Lung (tissue), 12 donors: ENCODE data around the gene SLC7A5. TPM values are rescaled to one million over a fixed set of nuclear protein-coding genes. Genes with fewer than 3 reads are reported as not detected.

Source experiments
- ATAC-seq: fragments of 200-7000 bp; cut with Tn5 transposase; one replicate; pipeline ENCODE4 v1.9.1; 2020; ENCODE audit warnings: moderate number of reproducible peaks; ENCODE audit not compliant: insufficient read depth, low FRiP score
- DNase-seq, 3 donors: peaks; one replicate each; pipeline ENCODE4 v3.0.0-alpha.2; 2013 to 2017
- H3K27ac ChIP-seq, 2 donors: one replicate each; pipeline ENCODE4 v1.5.1; 2013; ENCODE audit warnings: mild to moderate bottlenecking in 2 of 2, moderate library complexity in 2 of 2, control low read depth in 1 of 2, inconsistent platforms in 1 of 2, low read depth in 1 of 2, low read length in 1 of 2
- H3K27me3 ChIP-seq, 3 donors: one replicate each; pipeline ENCODE4 v1.5.1; 2013; ENCODE audit warnings: low read length in 2 of 3; ENCODE audit not compliant: control insufficient read depth in 3 of 3, insufficient read depth in 3 of 3
- H3K36me3 ChIP-seq, 4 donors: one replicate each; pipeline ENCODE4 v1.5.1; 2013; ENCODE audit warnings: low read length in 4 of 4, mild to moderate bottlenecking in 1 of 4, moderate library complexity in 1 of 4; ENCODE audit not compliant: control insufficient read depth in 4 of 4, insufficient read depth in 4 of 4
- H3K4me1 ChIP-seq, 5 donors: one replicate each; pipeline ENCODE4 v1.5.1; 2013; ENCODE audit warnings: low read length in 5 of 5, mild to moderate bottlenecking in 2 of 5, moderate library complexity in 1 of 5; ENCODE audit not compliant: control insufficient read depth in 5 of 5, insufficient read depth in 5 of 5
- H3K4me3 ChIP-seq: one replicate; pipeline ENCODE4 v1.5.1; 2013; ENCODE audit warnings: mild to moderate bottlenecking, control low read depth, moderate library complexity
- H3K9ac ChIP-seq, 2 donors: one replicate each; pipeline ENCODE4 v1.5.1; 2013; ENCODE audit warnings: low read length in 2 of 2, control low read depth in 1 of 2; ENCODE audit not compliant: insufficient read depth in 1 of 2
- H3K9me3 ChIP-seq, 4 donors: one replicate each; pipeline ENCODE4 v1.5.1; 2013; ENCODE audit warnings: low read length in 3 of 4, mild to moderate bottlenecking in 1 of 4, moderate library complexity in 1 of 4; ENCODE audit not compliant: control insufficient read depth in 4 of 4, insufficient read depth in 3 of 4
- CTCF ChIP-seq: IDR thresholded peaks from 2 replicates; pipeline ENCODE4 v1.5.1; 2012; ENCODE audit warnings: mild to moderate bottlenecking; ENCODE audit errors: control extremely low read depth, extremely low read depth
- WGBS, 2 donors: extraction: QIAGEN DNeasy Blood & Tissue Kit; methylation state at CpG; one replicate each; pipeline ENCODE4 v1.1.7; 2013; 5-methylcytosine and 5-hydroxymethylcytosine counted together
- polyA plus RNA-seq, 2 donors: library from polyadenylated mRNA; stranded (reverse); fragments of 200-250 nt; gene quantifications; one replicate each; pipeline ENCODE4 v1.2.1, GENCODE V29; 2013
- total RNA-seq, 2 donors: library from RNA; depleted of rRNA in 1 of 2; stranded (reverse); fragments of >200 nt in 1 of 2; gene quantifications; one replicate each; pipeline ENCODE4 v1.2.1, GENCODE V29; 2014 to 2021
- donor health status: control.
- donor health status: control.
- donor health status: Bipolar disorder and iron deficiency.
- donor health status: healthy.
- donor health status: DM: yes; HTN: yes; CAD: no.

The SLC7A5 gene
- total and polyA plus RNA-seq, 4 donors: 4.0 to 36.1 (median 19.8) TPM

- 67 to 75% methylated on average over 38 of the region's 38 CpGs for WGBS, 2 donors
- ATAC-seq (no peak), DNase-seq (no peak)
- Histone ChIP-seq H3K27me3 (no peaks in the 10 kb centered on the region), H3K9me3 (peaks cover 0 to 12% (median under 1%) of the 10 kb centered on the region in 4 donors), H3K36me3 (no peaks in the 10 kb centered on the region), H3K9ac (no peak overlapping the region), H3K27ac (no peak overlapping the region), H3K4me3 (no peak overlapping the region), H3K4me1 (peaks cover 0 to 8% (median 0%) of the 10 kb centered on the region in 5 donors)
- TF ChIP-seq CTCF: no peak
These were observed 47.0 kb downstream of the SLC7A5 start for GRCh38 chr16:87822108-87822970.

GRCh38 chr16:87821376-87822107 lies 47.8 kb downstream of the SLC7A5 start:
- Histone ChIP-seq H3K27ac (no peak overlapping the region), H3K9ac (no peak overlapping the region), H3K27me3 (no peaks in the 10 kb centered on the region), H3K9me3 (peaks cover 0 to 16% (median 2%) of the 10 kb centered on the region in 4 donors), H3K4me3 (no peak overlapping the region), H3K36me3 (no peaks in the 10 kb centered on the region), H3K4me1 (peaks cover 0 to 8% (median 0%) of the 10 kb centered on the region in 5 donors)
- 40 to 47% methylated on average over 18 of the region's 18 CpGs for WGBS, 2 donors
- TF ChIP-seq CTCF: no peak
- DNase-seq: peak in 2 of 3 donors; percentile 37 to 38
- no peak for ATAC-seq

- Histone ChIP-seq H3K27me3 (no peaks in the 10 kb centered on the region), H3K4me1 (peaks cover 0 to 8% (median 0%) of the 10 kb centered on the region in 5 donors), H3K9ac (no peak overlapping the region), H3K4me3 (no peak overlapping the region), H3K27ac (no peak overlapping the region), H3K36me3 (no peaks in the 10 kb centered on the region), H3K9me3 (peaks cover 0 to 20% (median 2%) of the 10 kb centered on the region in 4 donors)
- WGBS, 2 donors: 84 to 94% methylated on average over 17 of the region's 17 CpGs
- DNase-seq (no peak), ATAC-seq (no peak)
- TF ChIP-seq CTCF: no peak
These were observed 49.3 kb downstream of the SLC7A5 start for GRCh38 chr16:87819983-87820382.
